GM23248 (cell line): ENCODE data around the gene EOMES.

Experiments
- EZH2 ChIP-seq: fragments of 200-600 bp; sonication (generic); IDR thresholded peaks from 2 replicates; pipeline ENCODE4 v1.6.1; 2018; ENCODE audit warnings: antibody characterized with exemption, mild to moderate bottlenecking; ENCODE audit not compliant: insufficient read depth, poor library complexity, severe bottlenecking
- EZH2phosphoT487 ChIP-seq: fragments of 200-600 bp; sonication (generic); IDR thresholded peaks from 2 replicates; pipeline ENCODE4 v1.6.1; 2018; ENCODE audit warnings: antibody characterized with exemption, moderate library complexity, mild to moderate bottlenecking, low read depth; ENCODE audit not compliant: insufficient read depth

DNA sequence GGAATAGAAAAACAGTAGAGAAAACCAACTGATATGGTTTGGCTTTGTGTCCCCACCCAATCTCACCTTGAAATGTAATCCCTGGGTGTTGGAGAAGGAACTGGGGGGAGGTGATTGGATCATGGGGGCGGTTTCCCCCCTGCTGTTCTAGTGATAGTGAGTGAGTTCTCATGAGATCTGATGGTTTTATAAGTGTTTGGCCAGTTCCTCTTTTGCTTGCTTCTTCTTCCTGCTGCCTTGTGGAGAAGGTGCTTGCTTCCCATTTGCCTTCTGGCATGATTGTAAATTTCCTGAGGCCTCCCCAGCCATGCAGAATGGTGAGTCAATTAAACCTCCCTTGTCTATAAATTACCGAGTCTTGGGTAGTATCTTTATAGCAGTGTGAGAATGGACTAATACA, 48.4 kb downstream of the EOMES start:
- TF ChIP-seq EZH2 (no peak), EZH2phosphoT487 (no peak)
